HG03025 (cell line): ENCODE measurements around the gene BTBD10.
"Not testable (repeated sequence)": the region's sequence is repeated elsewhere in the genome, so short reads cannot be mapped to it uniquely, and the experiment has no call there.

Source experiments
- ATAC-seq: cut with Tn5 transposase; IDR thresholded peaks from one replicate; pipeline ENCODE4 v1.9.1; 2021; ENCODE audit warnings: mild to moderate bottlenecking, moderate library complexity; ENCODE audit not compliant: unreplicated experiment, low FRiP score

Gene BTBD10

GRCh38 chr11:13445588-13445987, 17.4 kb downstream of the BTBD10 start:
- ATAC-seq, result no peak

- no peak for ATAC-seq
Measured at GRCh38 chr11:13440100-13440855, 22.7 kb downstream of the BTBD10 start.

GRCh38 chr11:13438291-13438690, 24.7 kb downstream of the BTBD10 start:
- no peak for ATAC-seq

GRCh38 chr11:13436836-13437235, 26.2 kb downstream of the BTBD10 start:
- ATAC-seq, result not testable (repeated sequence)

- ATAC-seq, result no peak
Measured at GRCh38 chr11:13434247-13435205, 28.5 kb downstream of the BTBD10 start.

GRCh38 chr11:13433437-13433836, 29.6 kb downstream of the BTBD10 start:
- no peak for ATAC-seq

- no peak for ATAC-seq
Measured at GRCh38 chr11:13429836-13430235, 33.2 kb downstream of the BTBD10 start.

- ATAC-seq, result no peak
Measured at GRCh38 chr11:13429288-13429687, 33.7 kb downstream of the BTBD10 start.

GRCh38 chr11:13427440-13427839, 35.6 kb downstream of the BTBD10 start:
- ATAC-seq, result no peak

GRCh38 chr11:13423372-13423771, 39.6 kb downstream of the BTBD10 start:
- no peak for ATAC-seq

- no peak for ATAC-seq
Measured at GRCh38 chr11:13421561-13421960, 41.5 kb downstream of the BTBD10 start.

GRCh38 chr11:13415201-13415600, 47.8 kb downstream of the BTBD10 start:
- ATAC-seq, result no peak

- no peak for ATAC-seq
Measured at GRCh38 chr11:13405220-13405619, 57.8 kb downstream of the BTBD10 start.

- ATAC-seq, result not testable (repeated sequence)
Measured at GRCh38 chr11:13398335-13398734, 64.7 kb downstream of the BTBD10 start.

GRCh38 chr11:13391217-13391616, 71.8 kb downstream of the BTBD10 start:
- no peak for ATAC-seq

GRCh38 chr11:13388741-13389140, 74.3 kb downstream of the BTBD10 start:
- ATAC-seq, result no peak

GRCh38 chr11:13386567-13386966, 76.5 kb downstream of the BTBD10 start:
- ATAC-seq, result no peak

GRCh38 chr11:13384908-13385640, 77.9 kb downstream of the BTBD10 start:
- no peak for ATAC-seq

GRCh38 chr11:13382751-13383150, 80.3 kb downstream of the BTBD10 start:
- ATAC-seq, result no peak

- ATAC-seq, result no peak
Measured at GRCh38 chr11:13380731-13381130, 82.3 kb downstream of the BTBD10 start.

- ATAC-seq, result no peak
Measured at GRCh38 chr11:13378316-13378715, 84.7 kb downstream of the BTBD10 start.
